Testis (tissue), 2 donors: ENCODE results near the gene ACSL4.

ENCODE experiments used
- CTCF ChIP-seq, 3 experiments: fragments of 450-650 bp in 2 of 3; fragments of 200-600 bp in 1 of 3; sonication (generic) in 1 of 3; IDR thresholded peaks; one replicate each; pipeline ENCODE4 v1.5.1; 2016 to 2019; ENCODE audit warnings: antibody characterized with exemption in 3 of 3, mild to moderate bottlenecking in 2 of 3, moderate library complexity in 1 of 3
- POLR2A ChIP-seq: fragments of 450-650 bp; IDR thresholded peaks from one replicate; pipeline ENCODE4 v1.6.1; 2017; ENCODE audit warnings: antibody characterized with exemption, mild to moderate bottlenecking, moderate library complexity

GRCh38 chrX:109753256-109753655 is 20.2 kb upstream of the ACSL4 start:
- TF ChIP-seq CTCF (IDR thresholded peaks at IDR 0.05) (no peak), POLR2A (no peak)
